PC-9 (cell line): ENCODE results near the gene SLC16A14. TPM values are rescaled to one million over a fixed set of nuclear protein-coding genes. Genes with fewer than 3 reads are reported as not detected.
A peak's percentile ranks its signal among the peaks of the same experiment; 100 is the strongest.
"Not testable (repeated sequence)": the region's sequence is repeated elsewhere in the genome, so short reads cannot be mapped to it uniquely, and the experiment has no call there.

ENCODE experiments used
- Bru-seq: library from RNA; stranded (reverse); fragments of 400-500 nt; gene quantifications from one replicate; lab custom pipeline; 2021; lab: Mats Ljungman, UMichigan
- BruChase-seq, 2 experiments: library from RNA; stranded (reverse); fragments of 400-500 nt; gene quantifications; one replicate each; lab custom pipeline; 2021; lab: Mats Ljungman, UMichigan
- BruUV-seq: library from RNA; stranded (reverse); fragments of 400-500 nt; replicated peaks from 2 replicates; lab custom pipeline; 2021; lab: Mats Ljungman, UMichigan
- CTCF ChIA-PET: fragments of 300-600 bp; sonication (Branson Sonifier 250); formaldehyde crosslinking; loops from one replicate; lab custom pipeline; 2022; ENCODE audit warnings: antibody characterized with exemption; lab: Charles Lee
- POLR2A ChIA-PET: fragments of 300-600 bp; sonication (Branson Sonifier 250); formaldehyde crosslinking; loops from one replicate; lab custom pipeline; 2022; ENCODE audit warnings: antibody characterized with exemption; ENCODE audit not compliant: unreplicated experiment; lab: Charles Lee
- DNase-seq, 2 experiments: peaks; one replicate each; pipeline versions ENCODE4 v3.0.0 to v3.0.0-alpha.2; 2015 to 2022; ENCODE audit warnings: mixed read lengths in 1 of 2
- H2AFZ ChIP-seq: fragments of 200-600 bp; sonication (generic); 2 replicates; pipeline ENCODE4 v1.8.1; 2017; ENCODE audit warnings: antibody characterized with exemption
- H3F3A ChIP-seq: fragments of 200-600 bp; sonication (generic); 2 replicates; pipeline ENCODE4 v1.8.1; 2017; ENCODE audit warnings: antibody characterized with exemption, mild to moderate bottlenecking, low read depth; ENCODE audit not compliant: insufficient read depth
- H3K27ac ChIP-seq: fragments of 200-600 bp; sonication (generic); 2 replicates; pipeline ENCODE4 v1.6.1; 2016; ENCODE audit warnings: mixed run types
- H3K27me3 ChIP-seq: fragments of 200-600 bp; sonication (generic); 2 replicates; pipeline ENCODE4 v1.6.1; 2016; ENCODE audit warnings: low read depth, mixed run types; ENCODE audit not compliant: insufficient read depth
- H3K36me3 ChIP-seq: fragments of 200-600 bp; sonication (generic); 2 replicates; pipeline ENCODE4 v1.6.1; 2016; ENCODE audit warnings: low read depth, mixed run types
- H3K4me1 ChIP-seq: fragments of 200-600 bp; sonication (generic); replicated peaks from 2 replicates; pipeline ENCODE4 v1.6.1; 2016; ENCODE audit warnings: mixed run types; ENCODE audit not compliant: insufficient read depth
- H3K4me2 ChIP-seq: fragments of 200-600 bp; sonication (generic); 2 replicates; pipeline ENCODE4 v1.6.1; 2017; ENCODE audit warnings: mixed run types
- H3K4me3 ChIP-seq: fragments of 200-600 bp; sonication (generic); 2 replicates; pipeline ENCODE4 v1.6.1; 2016; ENCODE audit warnings: mixed run types
- H3K79me2 ChIP-seq: fragments of 200-600 bp; sonication (generic); 2 replicates; pipeline ENCODE4 v1.6.1; 2017; ENCODE audit warnings: low read depth, mixed run types
- H3K9me2 ChIP-seq: fragments of 200-600 bp; sonication (generic); 2 replicates; pipeline ENCODE4 v1.8.1; 2017; ENCODE audit warnings: mild to moderate bottlenecking; ENCODE audit not compliant: insufficient read depth
- H3K9me3 ChIP-seq: fragments of 200-600 bp; sonication (generic); 2 replicates; pipeline ENCODE4 v1.8.1; 2016; ENCODE audit warnings: low read depth; ENCODE audit not compliant: insufficient read depth
- H4K20me1 ChIP-seq: fragments of 200-600 bp; sonication (generic); 2 replicates; pipeline ENCODE4 v1.8.1; 2017; ENCODE audit not compliant: insufficient read depth
- EZH2 ChIP-seq: fragments of 200-600 bp; sonication (generic); IDR thresholded peaks from 2 replicates; pipeline ENCODE4 v1.8.0; 2017; ENCODE audit warnings: antibody characterized with exemption, low read depth
- intact Hi-C: fragments of 100-400 bp; cut with micrococcal nuclease; formaldehyde crosslinking; loops from one replicate; pipeline ENCODE4 v1.10.0; 2022; ENCODE audit not compliant: unreplicated experiment
- long read RNA-seq: library from polyadenylated mRNA; stranded (forward); transcript quantifications from one replicate; pipeline ENCODE4 v2.0.0, GENCODE V29; 2022
- total RNA-seq: library from RNA; stranded (reverse); gene quantifications from 2 replicates; pipeline ENCODE4 v1.2.3, GENCODE V29; 2021
- TF ChIP-seq, protein P1 (sequence below): fragments of 200-600 bp; sonication (generic); conservative IDR thresholded peaks from 2 replicates; pipeline ENCODE4 v1.6.1; 2017; ENCODE audit warnings: mixed run types, antibody characterized with exemption, mild to moderate bottlenecking, moderate library complexity

Gene SLC16A14, protein sequence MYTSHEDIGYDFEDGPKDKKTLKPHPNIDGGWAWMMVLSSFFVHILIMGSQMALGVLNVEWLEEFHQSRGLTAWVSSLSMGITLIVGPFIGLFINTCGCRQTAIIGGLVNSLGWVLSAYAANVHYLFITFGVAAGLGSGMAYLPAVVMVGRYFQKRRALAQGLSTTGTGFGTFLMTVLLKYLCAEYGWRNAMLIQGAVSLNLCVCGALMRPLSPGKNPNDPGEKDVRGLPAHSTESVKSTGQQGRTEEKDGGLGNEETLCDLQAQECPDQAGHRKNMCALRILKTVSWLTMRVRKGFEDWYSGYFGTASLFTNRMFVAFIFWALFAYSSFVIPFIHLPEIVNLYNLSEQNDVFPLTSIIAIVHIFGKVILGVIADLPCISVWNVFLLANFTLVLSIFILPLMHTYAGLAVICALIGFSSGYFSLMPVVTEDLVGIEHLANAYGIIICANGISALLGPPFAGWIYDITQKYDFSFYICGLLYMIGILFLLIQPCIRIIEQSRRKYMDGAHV
- total RNA-seq (0.57 and 1.4 TPM in 2 replicates), Bru-seq, nascent RNA (percentile 24 among the genes with signal in this experiment), BruChase-seq, experiment 1, labeled RNA remaining after a 2-hour chase (percentile 30 among the genes with signal in this experiment), BruChase-seq, experiment 2, labeled RNA remaining after a 6-hour chase (percentile 23 among the genes with signal in this experiment)
- long read RNA-seq, partial matches to known transcripts: 0 of 1 reads
- long read RNA-seq, other reads (novel, unspliced or antisense): 0 of 1 reads

DNA sequence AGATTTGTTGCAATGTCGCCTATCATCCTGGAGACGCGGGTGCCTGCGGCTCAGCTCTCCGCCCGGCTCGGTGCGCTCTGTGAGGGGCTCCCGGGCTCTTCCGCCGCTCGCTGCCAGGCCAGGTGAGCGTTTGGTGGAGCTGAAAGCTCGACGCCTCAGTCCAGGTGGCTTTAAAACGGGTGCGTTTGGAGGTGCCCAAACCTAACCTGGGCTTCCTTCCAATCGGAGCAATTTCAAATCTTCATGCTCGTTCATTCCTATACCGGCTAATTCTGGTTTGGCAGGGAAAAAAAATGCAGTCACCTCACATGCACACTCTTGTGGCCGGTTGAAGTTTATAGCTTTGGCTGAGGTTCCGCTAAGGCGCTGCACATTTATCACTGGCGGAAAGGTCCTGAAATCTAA is at the start of gene SLC16A14:
Gene SLC16A14, minus strand, starts transcription at position 274 of the 405 bp plus-strand sequence. CDS start 9,572 bp downstream, outside the sequence.
- Histone ChIP-seq H2AFZ (peak within 1 kb of the TSS; percentile 90), H3K4me1 (no peaks in the 10 kb centered on the region), H3F3A (no peaks in the 10 kb centered on the region), H3K9me3 (no peaks in the 10 kb centered on the region), H3K9me2 (no peaks in the 10 kb centered on the region), H3K79me2 (no peaks in the 10 kb centered on the region), H3K4me2 (peak within 1 kb of the TSS; percentile 96), H3K36me3 (no peaks in the 10 kb centered on the region), H4K20me1 (no peaks in the 10 kb centered on the region), H3K27ac (no peak within 1 kb of the TSS), H3K27me3 (no peaks in the 10 kb centered on the region), H3K4me3 (peak within 1 kb of the TSS; percentile 77)
- POLR2A ChIA-PET: no interaction called here
- CTCF ChIA-PET: interaction anchor here (0.6 to 2.0 kb wide), 5 partner anchors 10 to 736 kb away, joined by 3 to 31 read pairs (median 4); no protein-coding TSS in a partner anchor
- DNase-seq: peak in 1 of 2 experiments; percentile 20
- BruUV-seq: no TSS peak
- intact Hi-C loops: loop anchor here (5.0 kb wide), 3 partner anchors 286 to 744 kb away; no protein-coding TSS in a partner anchor
- TF ChIP-seq, protein P1, sequence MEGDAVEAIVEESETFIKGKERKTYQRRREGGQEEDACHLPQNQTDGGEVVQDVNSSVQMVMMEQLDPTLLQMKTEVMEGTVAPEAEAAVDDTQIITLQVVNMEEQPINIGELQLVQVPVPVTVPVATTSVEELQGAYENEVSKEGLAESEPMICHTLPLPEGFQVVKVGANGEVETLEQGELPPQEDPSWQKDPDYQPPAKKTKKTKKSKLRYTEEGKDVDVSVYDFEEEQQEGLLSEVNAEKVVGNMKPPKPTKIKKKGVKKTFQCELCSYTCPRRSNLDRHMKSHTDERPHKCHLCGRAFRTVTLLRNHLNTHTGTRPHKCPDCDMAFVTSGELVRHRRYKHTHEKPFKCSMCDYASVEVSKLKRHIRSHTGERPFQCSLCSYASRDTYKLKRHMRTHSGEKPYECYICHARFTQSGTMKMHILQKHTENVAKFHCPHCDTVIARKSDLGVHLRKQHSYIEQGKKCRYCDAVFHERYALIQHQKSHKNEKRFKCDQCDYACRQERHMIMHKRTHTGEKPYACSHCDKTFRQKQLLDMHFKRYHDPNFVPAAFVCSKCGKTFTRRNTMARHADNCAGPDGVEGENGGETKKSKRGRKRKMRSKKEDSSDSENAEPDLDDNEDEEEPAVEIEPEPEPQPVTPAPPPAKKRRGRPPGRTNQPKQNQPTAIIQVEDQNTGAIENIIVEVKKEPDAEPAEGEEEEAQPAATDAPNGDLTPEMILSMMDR: 0 out of 2 replicates have a peak, but pooled peaks have one; percentile 14
- TF ChIP-seq EZH2: no peak

DNA sequence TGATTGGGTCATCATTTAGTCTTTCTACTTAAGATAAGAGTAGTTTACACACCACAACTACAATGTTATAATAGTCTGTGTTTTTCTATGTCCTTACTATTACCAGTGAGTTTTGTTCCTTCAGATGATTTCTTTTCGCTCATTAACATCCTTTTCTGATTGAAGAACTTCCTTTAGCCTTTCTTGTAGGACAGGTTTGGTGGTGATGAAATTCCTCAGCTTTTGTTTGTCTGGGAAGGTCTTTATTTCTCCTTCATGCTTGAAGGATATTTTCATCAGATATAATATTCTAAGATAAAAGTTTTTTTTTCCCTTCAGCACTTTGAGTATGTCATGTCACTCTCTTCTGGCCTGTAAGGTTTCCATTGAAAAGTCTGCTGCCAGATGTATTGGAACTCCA is 38.0 kb upstream of the SLC16A14 start:
- no peaks in the 10 kb centered on the region for H3K79me2 ChIP-seq
- H3K9me3 ChIP-seq: peaks cover 7% of the 10 kb centered on the region; the same call in 1 of the 2 replicates
- DNase-seq: peak in 1 of 2 experiments; percentile 15
- intact Hi-C loops: no loop called here
- H2AFZ ChIP-seq: no peak overlapping the region
- no peaks in the 10 kb centered on the region for H4K20me1 ChIP-seq
- no peaks in the 10 kb centered on the region for H3K27me3 ChIP-seq
- BruUV-seq: no TSS peak
- no peaks in the 10 kb centered on the region for H3F3A ChIP-seq
- peaks cover 12% of the 10 kb centered on the region for H3K4me1 ChIP-seq
- H3K9me2 ChIP-seq: no peaks in the 10 kb centered on the region
- H3K36me3 ChIP-seq: no peaks in the 10 kb centered on the region
- H3K27ac ChIP-seq: peak overlapping the region; percentile 27; the same call in 1 of the 2 replicates
- H3K4me3 ChIP-seq: no peak overlapping the region
- CTCF ChIA-PET: no interaction called here
- POLR2A ChIA-PET: no interaction called here
- TF ChIP-seq, protein P1: no peak
- no peak for TF ChIP-seq EZH2
- H3K4me2 ChIP-seq: peak overlapping the region; percentile 24; the same call in 1 of the 2 replicates

DNA sequence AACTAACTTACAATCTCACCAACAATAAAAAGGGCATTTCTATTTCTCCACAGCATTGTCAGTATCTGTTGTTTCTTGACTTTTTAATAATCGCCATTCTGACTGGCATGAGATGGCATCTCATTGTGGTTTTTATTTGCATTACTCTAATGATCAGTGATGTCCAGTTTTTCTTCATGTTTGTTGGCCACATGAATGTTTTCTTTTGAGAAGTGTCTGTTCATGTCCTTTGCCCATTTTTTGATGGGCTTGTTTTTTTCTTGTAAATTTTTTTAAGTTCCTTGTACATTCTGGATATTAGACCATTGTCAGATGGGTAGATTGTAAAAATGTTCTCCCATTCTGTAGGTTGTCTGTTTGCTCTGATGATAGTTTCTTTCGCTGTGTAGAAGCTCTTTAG is 33.2 kb upstream of the SLC16A14 start:
- H3K79me2 ChIP-seq, H3K4me3 ChIP-seq, H3K9me2 ChIP-seq, H2AFZ ChIP-seq, H3K4me1 ChIP-seq, H3K9me3 ChIP-seq, DNase-seq, H4K20me1 ChIP-seq, H3K27me3 ChIP-seq, H3K36me3 ChIP-seq, H3F3A ChIP-seq, CTCF ChIA-PET, BruUV-seq, intact Hi-C loops, H3K4me2 ChIP-seq, POLR2A ChIA-PET, H3K27ac ChIP-seq: not testable (repeated sequence)
